GM12873 (cell line): ENCODE measurements around the gene NUDT22.

Experiments
- TF ChIP-seq, protein P1 (sequence below): IDR thresholded peaks from 2 replicates; pipeline ENCODE4 v1.5.1; 2012; ENCODE audit warnings: low read depth, mild to moderate bottlenecking, moderate library complexity, low read length, control low read depth; ENCODE audit not compliant: insufficient read depth; ENCODE audit errors: missing control alignments

Gene NUDT22

DNA sequence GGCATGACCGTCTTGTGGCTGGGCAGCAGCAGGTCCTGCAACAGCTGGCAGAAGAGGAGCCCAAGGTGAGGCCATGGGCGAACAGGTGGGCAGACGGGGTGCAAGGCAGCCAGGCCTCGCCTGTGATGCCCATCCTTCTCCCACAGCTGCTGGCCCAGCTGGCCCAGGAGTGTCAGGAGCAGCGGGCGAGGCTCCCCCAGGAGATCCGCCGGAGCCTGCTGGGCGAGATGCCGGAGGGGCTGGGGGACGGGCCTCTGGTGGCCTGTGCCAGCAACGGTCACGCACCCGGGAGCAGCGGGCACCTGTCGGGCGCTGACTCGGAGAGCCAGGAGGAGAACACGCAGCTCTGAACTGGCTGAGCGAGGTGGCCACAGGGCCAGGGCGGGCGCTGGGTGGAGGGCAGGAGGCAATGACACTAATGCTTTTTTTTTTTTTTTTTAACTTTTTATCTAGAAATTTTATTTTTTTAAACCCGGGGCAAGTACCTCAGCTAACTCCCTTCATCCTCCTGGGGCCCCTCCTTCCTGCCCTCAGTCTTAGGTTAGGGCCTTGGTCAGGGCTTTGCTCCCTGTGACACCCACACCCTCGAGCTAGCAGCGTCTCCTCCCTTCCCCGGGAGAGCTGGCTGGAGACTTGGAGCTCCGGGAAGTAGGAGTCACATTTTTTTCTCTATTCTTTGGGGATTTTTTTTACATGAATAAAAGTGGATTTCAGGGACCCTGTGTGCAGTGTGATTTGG, 41.3 kb downstream of the NUDT22 start:
- TF ChIP-seq, protein P1, sequence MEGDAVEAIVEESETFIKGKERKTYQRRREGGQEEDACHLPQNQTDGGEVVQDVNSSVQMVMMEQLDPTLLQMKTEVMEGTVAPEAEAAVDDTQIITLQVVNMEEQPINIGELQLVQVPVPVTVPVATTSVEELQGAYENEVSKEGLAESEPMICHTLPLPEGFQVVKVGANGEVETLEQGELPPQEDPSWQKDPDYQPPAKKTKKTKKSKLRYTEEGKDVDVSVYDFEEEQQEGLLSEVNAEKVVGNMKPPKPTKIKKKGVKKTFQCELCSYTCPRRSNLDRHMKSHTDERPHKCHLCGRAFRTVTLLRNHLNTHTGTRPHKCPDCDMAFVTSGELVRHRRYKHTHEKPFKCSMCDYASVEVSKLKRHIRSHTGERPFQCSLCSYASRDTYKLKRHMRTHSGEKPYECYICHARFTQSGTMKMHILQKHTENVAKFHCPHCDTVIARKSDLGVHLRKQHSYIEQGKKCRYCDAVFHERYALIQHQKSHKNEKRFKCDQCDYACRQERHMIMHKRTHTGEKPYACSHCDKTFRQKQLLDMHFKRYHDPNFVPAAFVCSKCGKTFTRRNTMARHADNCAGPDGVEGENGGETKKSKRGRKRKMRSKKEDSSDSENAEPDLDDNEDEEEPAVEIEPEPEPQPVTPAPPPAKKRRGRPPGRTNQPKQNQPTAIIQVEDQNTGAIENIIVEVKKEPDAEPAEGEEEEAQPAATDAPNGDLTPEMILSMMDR, result no peak

DNA sequence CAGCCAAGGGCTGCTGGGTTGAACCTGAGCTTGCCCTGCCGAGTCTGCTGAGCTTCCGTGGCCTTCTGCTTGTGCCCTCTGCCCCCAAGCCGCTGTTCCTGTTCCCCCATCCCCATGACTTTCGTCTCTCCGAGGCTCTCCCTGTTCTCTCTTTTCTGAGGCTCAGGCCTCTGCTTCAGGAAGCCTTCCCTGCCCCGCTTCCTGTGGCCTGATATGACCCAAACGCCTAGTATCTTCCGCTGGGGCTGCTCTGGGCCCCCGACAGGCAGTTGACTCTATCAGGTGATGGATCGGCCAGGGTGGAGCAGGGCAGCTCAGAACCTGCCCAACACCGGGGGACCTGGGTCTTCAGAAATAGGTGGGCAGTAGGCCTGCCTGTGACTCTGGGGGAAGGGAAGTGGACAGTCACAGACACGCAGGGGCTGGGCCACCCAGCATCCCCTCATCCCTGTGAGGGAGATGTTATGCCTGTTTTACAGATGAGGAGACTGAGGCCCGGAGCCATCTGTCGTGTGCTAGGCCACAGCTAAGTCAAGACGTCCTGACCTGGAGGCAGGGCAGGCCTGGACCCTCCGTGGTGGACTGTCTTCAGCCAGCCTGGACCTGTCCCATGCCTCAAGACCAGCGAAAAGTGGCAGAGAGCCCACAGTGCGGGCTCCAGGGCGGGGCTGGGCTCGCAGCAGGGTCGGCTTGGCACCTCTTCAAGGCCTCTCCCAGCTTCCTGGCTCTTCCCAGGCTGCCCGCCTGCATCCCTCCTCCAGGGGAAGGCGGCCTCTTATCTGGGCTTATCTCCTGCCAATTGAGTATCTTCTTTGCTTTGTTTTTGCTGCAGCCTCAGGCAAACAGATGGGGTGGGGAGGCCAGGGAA, 42.2 kb downstream of the NUDT22 start:
- TF ChIP-seq, protein P1, result no peak

DNA sequence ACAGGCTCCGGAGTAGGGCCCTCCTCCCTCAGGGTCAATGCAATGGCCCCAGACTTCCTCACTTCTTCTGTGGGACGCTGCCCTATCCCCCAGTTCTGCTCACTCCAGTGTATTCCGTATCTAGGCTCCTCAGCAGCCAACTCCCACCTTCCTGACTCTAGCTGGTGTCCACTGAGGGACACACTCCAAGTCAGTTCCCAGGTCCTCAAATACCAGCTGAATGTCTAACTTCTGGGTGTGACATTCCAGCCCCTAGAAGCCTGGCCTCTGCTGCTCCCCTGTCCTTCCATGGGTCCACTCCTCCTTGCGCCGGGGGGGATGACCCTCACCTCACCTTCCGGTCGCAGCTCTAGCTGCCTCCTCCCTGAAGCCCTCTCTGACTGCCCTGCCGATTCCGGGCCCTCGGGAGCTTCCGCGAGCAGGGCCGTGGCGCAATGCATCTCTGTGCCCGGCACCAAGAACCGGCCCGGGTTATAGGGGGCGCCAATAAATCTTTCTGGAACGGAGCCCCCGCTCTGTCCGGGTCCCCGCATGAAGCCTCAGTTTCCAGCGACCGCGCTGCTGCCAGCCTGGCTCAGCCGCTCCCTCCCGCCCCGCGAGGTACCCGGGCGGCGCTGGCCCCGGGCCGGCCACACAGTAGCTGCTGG, 42.9 kb downstream of the NUDT22 start:
- TF ChIP-seq, protein P1, result no peak

DNA sequence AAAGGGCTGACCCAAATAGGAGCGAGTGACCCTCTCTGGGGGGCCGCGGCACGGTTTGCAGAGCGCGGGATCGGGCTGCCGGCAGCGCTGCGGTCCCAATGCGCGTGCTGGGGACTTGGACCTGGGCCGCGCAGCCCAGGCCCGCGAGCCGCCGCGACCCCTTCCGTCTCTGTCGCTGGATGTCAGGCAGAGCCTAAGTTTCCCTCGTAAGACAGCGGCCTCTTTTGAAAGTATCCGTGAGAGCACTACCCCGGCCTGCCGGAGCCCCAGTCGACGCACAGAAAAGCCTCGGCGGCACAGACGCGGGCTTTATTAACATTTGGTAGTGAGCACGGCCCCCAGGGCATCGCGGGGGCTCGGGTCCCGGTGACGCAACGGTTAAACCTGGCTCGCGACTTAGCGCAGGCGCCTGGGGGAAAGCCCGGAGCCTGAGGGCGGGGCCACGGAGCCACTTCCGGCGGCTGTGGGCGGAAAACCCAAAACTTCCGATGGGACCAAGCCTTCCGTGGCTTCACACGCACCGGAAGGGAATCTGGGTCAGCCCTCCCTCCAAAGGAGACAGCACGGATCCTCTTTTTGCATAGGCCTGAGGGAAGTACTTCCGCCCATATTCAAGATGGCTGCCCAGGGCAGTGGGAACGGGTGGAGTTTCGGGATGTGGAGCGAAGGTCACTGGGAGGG, 43.6 kb downstream of the NUDT22 start:
- TF ChIP-seq, protein P1, result no peak

GRCh38 chr11:64275031-64275800, 49.1 kb downstream of the NUDT22 start:
- TF ChIP-seq, protein P1, result no peak

GRCh38 chr11:64275841-64276240, 49.8 kb downstream of the NUDT22 start:
- TF ChIP-seq, protein P1, result no peak
